ENCODE measurements around the gene NPRL2. TPM values are rescaled to one million over a fixed set of nuclear protein-coding genes. Genes with fewer than 3 reads are reported as not detected.

The NPRL2 gene
- total and polyA plus RNA-seq, 2 of the 13 experiments (the other 11 are each of a cell fraction or from before 2014, with no cell fraction given), result 30.6 to 51.4 TPM

GRCh38 chr3:50358911-50359759, 8.6 kb upstream of the NPRL2 start, which contains the start of gene TMEM115 (continued):
- TF ChIP-seq ZNF704 (CRISPR knock-in tag; IDR thresholded peaks at IDR 0.05; ENCODE audit: borderline replicate concordance), result peak; percentile 94
- no peak for TF ChIP-seq REST (IDR thresholded peaks at IDR 0.05; ENCODE audit: borderline replicate concordance in 1 of 2, low read depth in 1 of 2, low read length in 2 of 2)
- no peak; the same call in 1 of the 2 replicates for TF ChIP-seq ISL2 (CRISPR knock-in tag; IDR thresholded peaks at IDR 0.05)
- TF ChIP-seq REL (CRISPR knock-in tag; conservative IDR thresholded peaks at IDR 0.05), result no peak
- no peak for TF ChIP-seq NR2F6 (IDR thresholded peaks at IDR 0.05)
- no peak for TF ChIP-seq NR2F6 (CRISPR knock-in tag; IDR thresholded peaks at IDR 0.05)
- peak; percentile 95 for TF ChIP-seq ZNF687 (CRISPR knock-in tag; IDR thresholded peaks at IDR 0.05)
- no peak for TF ChIP-seq SIN3A (IDR thresholded peaks at IDR 0.05; ENCODE audit: borderline replicate concordance, low read depth, low read length)
- TF ChIP-seq BRD4 (CRISPR knock-in tag; IDR thresholded peaks at IDR 0.05), result 0 out of 2 replicates have a peak, but pooled peaks have one; percentile 82
- TF ChIP-seq GATA4 (IDR thresholded peaks at IDR 0.05; ENCODE audit: borderline replicate concordance, low read depth), result no peak
- peak; percentile 86; the same call in 1 of the 2 replicates for TF ChIP-seq LBX2 (CRISPR knock-in tag; IDR thresholded peaks at IDR 0.05; ENCODE audit: borderline replicate concordance)
- peak; percentile 85 for TF ChIP-seq ATF1 (CRISPR knock-in tag; IDR thresholded peaks at IDR 0.05)
- no peak for TF ChIP-seq ZNF367 (CRISPR knock-in tag; IDR thresholded peaks at IDR 0.05; ENCODE audit: borderline replicate concordance)
- no peak for TF ChIP-seq SSRP1 (CRISPR knock-in tag; IDR thresholded peaks at IDR 0.05)
- TF ChIP-seq ZSCAN20 (CRISPR knock-in tag; IDR thresholded peaks at IDR 0.05; ENCODE audit: borderline replicate concordance), result no peak

All from HepG2 (cell line).